Neural progenitor cell (in vitro differentiated cells): ENCODE results near the gene GAGE12C. TPM values are rescaled to one million over a fixed set of nuclear protein-coding genes. Genes with fewer than 3 reads are reported as not detected.

Source experiments
- small RNA-seq: library from RNA; depleted of rRNA; stranded (forward); fragments of <200 nt; gene quantifications from one replicate; pipeline ENCODE3, GENCODE V24; 2015
- total RNA-seq: library from RNA; depleted of rRNA; stranded (reverse); fragments of >200 nt; gene quantifications from 2 replicates; pipeline ENCODE4 v1.2.3, GENCODE V29; 2015; ENCODE audit warnings: low replicate concordance

The GAGE12C gene
- total RNA-seq, 1 donor from 2014 or later = not detected

Small RNA genes within 50 kb of the gene (small RNA-seq; reads per million reads assigned to genes)
- not detected for gene GAGE12B

Other genes starting within 250 kb of the GAGE12C start
- gene GAGE10, start 228.5 kb upstream of the GAGE12C start, total RNA-seq = not detected in 2 replicates
- not detected in 2 replicates for gene GAGE12J, start 210.1 kb upstream of the GAGE12C start, total RNA-seq
- gene GAGE13, start 200.6 kb upstream of the GAGE12C start, total RNA-seq = not detected in 2 replicates
- gene GAGE12D, start 9.6 kb downstream of the GAGE12C start, total RNA-seq = not detected in 2 replicates
- gene GAGE12E, start 19.1 kb downstream of the GAGE12C start, total RNA-seq = not detected in 2 replicates
- gene GAGE12F, start 28.7 kb downstream of the GAGE12C start, total RNA-seq = not detected in 2 replicates
- gene GAGE12G, start 38.2 kb downstream of the GAGE12C start, total RNA-seq = not detected in 2 replicates
- not detected in 2 replicates for gene GAGE12H, start 47.8 kb downstream of the GAGE12C start, total RNA-seq
- gene GAGE2A, start 57.3 kb downstream of the GAGE12C start, total RNA-seq = not detected in 2 replicates
- gene GAGE1, start 66.8 kb downstream of the GAGE12C start, total RNA-seq = not detected in 2 replicates
- gene PAGE1, start 163.8 kb downstream of the GAGE12C start, total RNA-seq = not detected in 2 replicates